ACHN (cell line): ENCODE data around the gene HBE1.

Source experiments
- DNase-seq: peaks from one replicate; pipeline ENCODE4 v3.0.0-alpha.2; 2015
- in situ Hi-C: cut with HindIII; loops from 2 replicates; pipeline ENCODE4 v1.10.0; 2017; ENCODE audit warnings: low sequenced_read_pairs, low pct_ligation_motif_present, low pct_unique_long_range_greater_than_20kb

The HBE1 gene

GRCh38 chr11:5242933-5243815, 26.6 kb downstream of the HBE1 start:
- in situ Hi-C loops, result no loop called here
- no peak for DNase-seq

DNA sequence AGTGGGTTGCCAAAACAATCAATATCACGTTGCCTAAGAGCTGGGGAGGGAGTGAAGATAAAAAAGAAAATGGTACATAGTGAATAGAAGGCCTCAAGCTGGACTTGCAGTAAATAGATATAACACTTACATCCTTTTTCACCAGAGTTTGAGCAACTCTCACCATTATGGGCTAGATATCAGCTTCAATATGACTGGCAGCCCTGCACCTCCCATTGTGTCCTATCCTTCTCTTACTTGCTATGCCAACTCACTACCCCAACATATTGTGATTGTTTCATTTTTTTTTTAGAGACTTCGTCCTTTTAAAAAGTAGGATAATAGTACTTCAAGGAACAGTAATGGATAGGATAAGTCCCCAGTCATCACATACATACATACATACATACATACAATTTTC, 27.5 kb downstream of the HBE1 start:
- in situ Hi-C loops, result no loop called here
- no peak for DNase-seq

GRCh38 chr11:5241458-5241857, 28.3 kb downstream of the HBE1 start:
- no peak for DNase-seq
- in situ Hi-C loops, result no loop called here

DNA sequence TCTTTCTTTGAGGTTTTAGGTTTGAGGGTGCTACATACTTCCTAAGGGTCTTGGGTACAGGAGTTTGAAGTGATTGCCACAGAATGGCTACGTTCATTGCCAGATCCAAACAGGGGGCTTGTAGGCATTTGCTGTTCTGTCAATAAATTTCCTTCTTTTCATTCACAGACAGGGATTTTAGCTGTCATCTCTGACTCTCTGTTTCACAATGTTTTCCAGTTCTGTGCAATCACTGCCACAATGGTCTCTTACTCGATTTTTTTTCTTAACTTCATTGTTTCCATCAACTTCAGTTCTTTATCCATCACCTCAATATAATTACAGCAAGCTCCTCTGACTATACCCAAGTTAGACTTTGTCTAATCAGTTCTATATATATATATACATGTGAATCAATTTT, 29.3 kb downstream of the HBE1 start:
- DNase-seq, result no peak
- in situ Hi-C loops, result no loop called here

GRCh38 chr11:5240056-5240455, 29.7 kb downstream of the HBE1 start:
- no peak for DNase-seq
- in situ Hi-C loops, result no loop called here

GRCh38 chr11:5239046-5239445, 30.7 kb downstream of the HBE1 start:
- no peak for DNase-seq
- in situ Hi-C loops, result no loop called here

- no peak for DNase-seq
- in situ Hi-C loops, result no loop called here
These were observed 31.3 kb downstream of the HBE1 start for GRCh38 chr11:5238486-5238885.

DNA sequence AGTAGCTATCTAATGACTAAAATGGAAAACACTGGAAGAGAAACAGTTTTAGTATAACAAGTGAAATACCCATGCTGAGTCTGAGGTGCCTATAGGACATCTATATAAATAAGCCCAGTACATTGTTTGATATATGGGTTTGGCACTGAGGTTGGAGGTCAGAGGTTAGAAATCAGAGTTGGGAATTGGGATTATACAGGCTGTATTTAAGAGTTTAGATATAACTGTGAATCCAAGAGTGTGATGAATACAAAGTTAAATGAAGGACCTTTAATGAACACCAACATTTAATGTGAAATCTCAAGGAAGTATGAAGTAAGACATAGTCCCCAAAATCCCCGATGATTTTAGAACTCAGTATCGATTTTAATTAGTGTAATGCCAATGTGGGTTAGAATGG, 32.3 kb downstream of the HBE1 start:
- no peak for DNase-seq
- in situ Hi-C loops, result no loop called here

DNA sequence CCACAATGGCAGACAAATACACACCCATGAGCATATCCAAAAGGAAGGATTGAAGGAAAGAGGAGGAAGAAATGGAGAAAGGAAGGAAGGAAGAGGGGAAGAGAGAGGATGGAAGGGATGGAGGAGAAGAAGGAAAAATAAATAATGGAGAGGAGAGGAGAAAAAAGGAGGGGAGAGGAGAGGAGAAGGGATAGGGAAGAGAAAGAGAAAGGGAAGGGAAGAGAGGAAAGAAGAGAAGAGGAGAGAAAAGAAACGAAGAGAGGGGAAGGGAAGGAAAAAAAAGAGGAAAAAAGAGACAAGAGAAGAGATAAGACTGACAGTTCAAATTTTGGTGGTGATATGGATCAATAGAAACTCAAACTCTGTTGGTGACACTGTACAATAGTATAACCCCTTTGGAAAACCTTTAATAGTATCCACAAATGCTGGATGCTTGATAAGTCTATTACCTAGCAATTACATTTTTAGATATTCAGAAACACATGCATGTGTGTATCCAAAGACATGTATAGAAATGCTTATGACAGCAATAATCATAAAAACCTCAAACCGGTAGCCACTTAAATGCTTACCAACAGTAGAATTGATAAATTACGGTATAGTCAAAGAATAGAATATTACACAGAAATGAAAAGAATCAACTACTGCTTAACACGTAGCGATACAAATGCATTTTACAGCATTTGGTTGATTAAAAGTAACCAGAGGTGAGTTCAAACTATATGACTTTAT, 34.2 kb downstream of the HBE1 start:
- DNase-seq, result no peak
- in situ Hi-C loops, result no loop called here

- in situ Hi-C loops, result no loop called here
- no peak for DNase-seq
These were observed 35.3 kb downstream of the HBE1 start, which contains the start of gene HBD for GRCh38 chr11:5234381-5234834. HBD (minus strand) TSS chr11:5234483; CDS start chr11:5234433, 50 bp downstream.

- no peak for DNase-seq
- in situ Hi-C loops, result no loop called here
These were observed 36.4 kb downstream of the HBE1 start for GRCh38 chr11:5233307-5233706.

- DNase-seq, result no peak
- in situ Hi-C loops, result no loop called here
These were observed 36.9 kb downstream of the HBE1 start for GRCh38 chr11:5232821-5233220.

GRCh38 chr11:5232176-5232575, 37.6 kb downstream of the HBE1 start:
- in situ Hi-C loops, result no loop called here

DNA sequence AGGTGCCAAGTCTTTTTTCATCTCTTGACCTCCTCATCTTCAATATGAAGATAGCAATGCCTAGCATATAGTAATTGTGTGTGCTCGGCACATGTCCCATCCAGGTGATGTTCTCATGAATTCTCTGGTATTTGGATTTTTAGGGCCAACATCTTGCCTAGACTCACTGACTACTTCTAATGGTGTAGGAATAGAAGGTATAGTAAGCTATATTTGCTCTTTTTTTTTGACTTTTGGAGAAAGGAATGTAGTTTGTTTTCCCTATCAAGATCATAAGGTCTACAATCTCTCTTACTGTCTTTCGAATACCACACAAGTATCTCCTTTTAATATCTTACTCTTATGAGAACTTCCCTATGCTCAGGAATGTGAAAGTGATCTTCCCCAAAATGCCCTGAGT, 38.6 kb downstream of the HBE1 start:
- in situ Hi-C loops, result no loop called here

More at GRCh38 chr11:5232176-5232575, 37.6 kb downstream of the HBE1 start:
- no peak for DNase-seq

DNA sequence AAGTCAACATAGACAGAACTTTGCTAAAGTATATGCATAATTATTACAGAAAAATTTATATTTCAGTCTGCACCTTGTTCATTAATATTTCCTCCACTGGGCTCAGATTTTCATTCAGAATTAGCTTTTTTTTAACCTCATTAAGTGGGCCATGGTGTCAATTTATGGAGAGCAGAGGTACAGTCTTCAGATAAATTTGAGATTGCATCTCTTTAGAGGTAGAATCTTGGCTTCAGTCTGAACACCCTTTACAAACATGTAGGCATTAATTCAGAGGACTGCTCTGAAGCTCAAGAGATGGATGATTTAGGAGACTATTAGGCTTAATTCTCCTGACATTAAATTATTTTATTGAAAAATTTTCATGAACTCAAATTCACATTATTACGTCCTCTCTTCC, 39.5 kb downstream of the HBE1 start:
- in situ Hi-C loops, result no loop called here

More for the DNA sequence above, 38.6 kb downstream of the HBE1 start:
- no peak for DNase-seq

GRCh38 chr11:5229796-5230195, 39.9 kb downstream of the HBE1 start:
- in situ Hi-C loops, result no loop called here

More for the DNA sequence above, 39.5 kb downstream of the HBE1 start:
- no peak for DNase-seq

GRCh38 chr11:5229356-5229755, 40.4 kb downstream of the HBE1 start:
- in situ Hi-C loops, result no loop called here
- DNase-seq, result no peak

More at GRCh38 chr11:5229796-5230195, 39.9 kb downstream of the HBE1 start:
- DNase-seq, result no peak

DNA sequence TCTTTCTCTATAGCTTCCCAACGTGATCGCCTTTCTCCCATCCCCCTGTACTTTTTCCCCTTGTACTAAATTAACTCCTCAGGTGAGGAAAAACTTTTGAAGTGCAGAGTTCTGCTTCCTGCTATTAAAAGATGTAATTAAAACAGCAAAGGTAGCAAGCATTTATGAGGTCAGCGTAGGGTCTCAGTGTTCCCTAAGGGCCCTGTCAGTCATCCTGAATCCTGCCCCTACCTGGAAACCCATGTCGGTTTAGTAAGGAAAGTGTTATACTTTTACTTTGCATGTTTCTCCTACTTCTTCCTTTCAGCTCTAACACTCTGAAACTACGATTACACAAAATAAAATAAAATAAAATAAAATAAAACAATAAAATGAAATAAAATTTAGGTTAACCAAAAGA, 41.6 kb downstream of the HBE1 start:
- in situ Hi-C loops, result no loop called here
- DNase-seq, result no peak

DNA sequence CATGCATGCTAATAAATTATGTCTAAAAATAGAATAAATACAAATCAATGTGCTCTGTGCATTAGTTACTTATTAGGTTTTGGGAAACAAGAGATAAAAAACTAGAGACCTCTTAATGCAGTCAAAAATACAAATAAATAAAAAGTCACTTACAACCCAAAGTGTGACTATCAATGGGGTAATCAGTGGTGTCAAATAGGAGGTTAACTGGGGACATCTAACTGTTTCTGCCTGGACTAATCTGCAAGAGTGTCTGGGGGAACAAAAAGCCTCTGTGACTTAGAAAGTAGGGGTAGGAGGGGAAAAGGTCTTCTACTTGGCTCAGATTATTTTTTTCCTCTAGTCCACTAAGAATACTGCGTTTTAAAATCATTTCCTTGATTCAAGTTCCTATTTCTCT, 42.1 kb downstream of the HBE1 start:
- in situ Hi-C loops, result no loop called here

More for the DNA sequence above, 42.1 kb downstream of the HBE1 start:
- DNase-seq, result no peak
